DND-41 (cell line): Measurements from ENCODE around the gene CYP4V2.

Experiments
- EZH2 ChIP-seq: IDR thresholded peaks from 3 replicates; pipeline ENCODE4 v1.6.1; 2012; ENCODE audit warnings: borderline replicate concordance, low read depth, mild to moderate bottlenecking, moderate library complexity, low read length, inconsistent platforms; ENCODE audit not compliant: severe bottlenecking
- TF ChIP-seq, protein P1 (sequence below): IDR thresholded peaks from 2 replicates; pipeline ENCODE4 v1.5.1; 2012; ENCODE audit warnings: borderline replicate concordance, low read length, moderate library complexity, mild to moderate bottlenecking; ENCODE audit not compliant: poor library complexity, severe bottlenecking; ENCODE audit errors: extremely low read depth

DNA sequence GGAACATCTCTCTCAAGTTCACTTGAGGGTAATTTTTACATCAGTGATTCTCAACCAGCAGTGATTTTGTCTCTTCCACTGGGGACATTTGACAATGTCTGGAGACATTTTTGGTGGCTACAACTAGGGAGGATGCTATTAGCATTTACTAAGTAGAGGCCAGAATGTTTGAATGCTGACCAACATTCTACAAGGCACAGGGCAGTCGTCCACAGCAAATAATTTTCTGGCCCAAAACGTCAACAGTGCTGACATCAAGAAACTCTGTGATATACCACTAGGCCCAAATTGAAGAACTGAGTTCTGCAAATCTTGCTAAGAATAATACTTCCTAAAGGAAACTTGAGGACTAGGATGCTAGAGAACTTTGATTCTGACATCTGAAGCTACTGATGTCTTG lies 43.0 kb downstream of the CYP4V2 start:
- TF ChIP-seq, protein P1, sequence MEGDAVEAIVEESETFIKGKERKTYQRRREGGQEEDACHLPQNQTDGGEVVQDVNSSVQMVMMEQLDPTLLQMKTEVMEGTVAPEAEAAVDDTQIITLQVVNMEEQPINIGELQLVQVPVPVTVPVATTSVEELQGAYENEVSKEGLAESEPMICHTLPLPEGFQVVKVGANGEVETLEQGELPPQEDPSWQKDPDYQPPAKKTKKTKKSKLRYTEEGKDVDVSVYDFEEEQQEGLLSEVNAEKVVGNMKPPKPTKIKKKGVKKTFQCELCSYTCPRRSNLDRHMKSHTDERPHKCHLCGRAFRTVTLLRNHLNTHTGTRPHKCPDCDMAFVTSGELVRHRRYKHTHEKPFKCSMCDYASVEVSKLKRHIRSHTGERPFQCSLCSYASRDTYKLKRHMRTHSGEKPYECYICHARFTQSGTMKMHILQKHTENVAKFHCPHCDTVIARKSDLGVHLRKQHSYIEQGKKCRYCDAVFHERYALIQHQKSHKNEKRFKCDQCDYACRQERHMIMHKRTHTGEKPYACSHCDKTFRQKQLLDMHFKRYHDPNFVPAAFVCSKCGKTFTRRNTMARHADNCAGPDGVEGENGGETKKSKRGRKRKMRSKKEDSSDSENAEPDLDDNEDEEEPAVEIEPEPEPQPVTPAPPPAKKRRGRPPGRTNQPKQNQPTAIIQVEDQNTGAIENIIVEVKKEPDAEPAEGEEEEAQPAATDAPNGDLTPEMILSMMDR: no peak
- TF ChIP-seq EZH2: no peak
